GM21367 (cell line): ENCODE data around the gene ZNF207.
"Not testable (repeated sequence)": the region's sequence is repeated elsewhere in the genome, so short reads cannot be mapped to it uniquely, and the experiment has no call there.

Experiments
- ATAC-seq: cut with Tn5 transposase; IDR thresholded peaks from one replicate; pipeline ENCODE4 v1.9.1; 2021; ENCODE audit not compliant: unreplicated experiment

ZNF207 gene

GRCh38 chr17:32335046-32335445 lies 14.9 kb upstream of the ZNF207 start:
- no peak for ATAC-seq

DNA sequence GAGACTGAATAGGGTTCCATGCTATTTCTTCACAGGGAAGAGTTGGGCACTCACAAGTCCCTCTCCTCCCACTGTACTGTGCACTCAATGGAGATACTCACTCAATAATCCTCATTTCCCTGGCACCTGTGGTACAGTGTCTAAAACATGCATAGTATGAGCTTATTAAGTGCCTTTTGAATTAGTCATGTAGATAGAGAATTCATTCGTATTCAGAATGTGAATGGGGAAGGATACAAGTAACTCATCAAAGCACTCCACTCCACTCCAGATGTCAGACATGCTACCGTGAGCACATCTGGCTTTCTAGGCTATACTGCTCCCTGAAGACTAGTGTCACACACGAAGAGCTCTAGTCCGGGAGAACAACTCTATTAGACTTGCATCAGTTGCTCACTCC lies 14.3 kb upstream of the ZNF207 start:
- ATAC-seq, result no peak

- ATAC-seq, result peak; percentile 22
These were observed 8.7 kb upstream of the ZNF207 start for GRCh38 chr17:32341141-32341856.

- peak; percentile 65 for ATAC-seq
These were observed 7.9 kb upstream of the ZNF207 start, which contains the start of gene C17orf75 for GRCh38 chr17:32341857-32342602. Gene C17orf75 (minus strand): TSS chr17:32342173. CDS start chr17:32342139, 34 bp downstream.

GRCh38 chr17:32342603-32343325 lies 7.2 kb upstream of the ZNF207 start:
- no peak for ATAC-seq

DNA sequence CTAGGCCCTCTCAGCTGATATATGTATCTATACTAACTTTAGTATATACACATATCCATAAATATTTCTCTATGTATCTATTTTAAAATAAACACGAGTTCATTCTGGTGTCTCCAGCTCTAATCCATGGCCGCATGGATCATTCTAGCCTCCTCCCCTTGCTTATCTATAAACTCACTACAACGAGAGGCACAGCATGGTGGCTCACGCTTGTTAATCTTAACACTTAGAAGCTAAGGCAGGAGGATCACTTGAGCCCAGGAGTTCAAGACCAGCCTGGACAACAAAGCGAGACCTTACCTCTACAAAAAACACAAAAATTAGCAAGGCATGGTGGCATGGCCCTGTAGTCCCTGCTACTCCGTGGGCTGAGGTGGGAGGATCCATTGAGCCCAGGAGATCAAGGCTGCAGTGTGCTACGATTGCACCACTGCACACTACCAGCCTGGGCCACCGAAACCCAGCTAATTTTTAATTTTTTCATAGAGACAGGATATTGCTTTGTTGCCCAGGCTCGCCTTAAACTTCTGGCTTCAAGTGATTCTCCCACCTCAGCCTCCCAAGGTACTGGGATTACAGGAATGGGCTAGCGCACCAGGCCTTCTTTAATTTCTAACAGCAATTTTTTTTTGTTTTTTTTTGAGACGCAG lies 3.9 kb upstream of the ZNF207 start:
- no peak for ATAC-seq

DNA sequence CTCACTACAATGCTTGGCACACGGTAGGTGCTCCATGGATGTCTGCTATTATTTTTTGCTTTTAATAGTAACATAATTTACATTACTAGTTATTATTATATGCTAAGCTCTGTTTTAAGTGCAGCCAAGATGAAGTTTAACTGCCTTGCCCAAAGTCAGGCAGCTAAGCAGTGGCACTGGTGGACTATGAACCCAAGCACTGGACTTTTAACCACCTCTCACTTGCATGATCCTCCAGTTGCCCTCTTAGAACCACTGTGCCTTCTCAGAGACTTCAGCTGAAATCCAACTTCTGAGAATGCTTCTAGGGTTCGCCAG lies 1.5 kb upstream of the ZNF207 start:
- no peak for ATAC-seq

DNA sequence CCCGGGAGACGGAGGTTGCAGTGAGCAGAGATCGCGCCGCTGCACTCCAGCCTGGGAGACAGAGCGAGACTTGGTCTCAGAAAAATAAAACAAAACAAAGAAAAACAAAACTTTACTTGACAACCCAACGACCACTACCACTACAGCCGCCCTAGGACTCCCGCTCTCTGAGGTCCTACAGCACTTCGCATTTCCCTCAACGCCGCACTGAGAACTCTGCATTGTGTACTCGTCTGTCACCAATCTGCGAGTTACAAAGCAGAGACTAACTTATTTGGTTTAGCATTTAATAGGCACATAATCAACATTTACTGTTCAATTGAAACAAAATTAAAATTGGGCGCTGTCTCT lies 479 bp upstream of the ZNF207 start:
- no peak for ATAC-seq

DNA sequence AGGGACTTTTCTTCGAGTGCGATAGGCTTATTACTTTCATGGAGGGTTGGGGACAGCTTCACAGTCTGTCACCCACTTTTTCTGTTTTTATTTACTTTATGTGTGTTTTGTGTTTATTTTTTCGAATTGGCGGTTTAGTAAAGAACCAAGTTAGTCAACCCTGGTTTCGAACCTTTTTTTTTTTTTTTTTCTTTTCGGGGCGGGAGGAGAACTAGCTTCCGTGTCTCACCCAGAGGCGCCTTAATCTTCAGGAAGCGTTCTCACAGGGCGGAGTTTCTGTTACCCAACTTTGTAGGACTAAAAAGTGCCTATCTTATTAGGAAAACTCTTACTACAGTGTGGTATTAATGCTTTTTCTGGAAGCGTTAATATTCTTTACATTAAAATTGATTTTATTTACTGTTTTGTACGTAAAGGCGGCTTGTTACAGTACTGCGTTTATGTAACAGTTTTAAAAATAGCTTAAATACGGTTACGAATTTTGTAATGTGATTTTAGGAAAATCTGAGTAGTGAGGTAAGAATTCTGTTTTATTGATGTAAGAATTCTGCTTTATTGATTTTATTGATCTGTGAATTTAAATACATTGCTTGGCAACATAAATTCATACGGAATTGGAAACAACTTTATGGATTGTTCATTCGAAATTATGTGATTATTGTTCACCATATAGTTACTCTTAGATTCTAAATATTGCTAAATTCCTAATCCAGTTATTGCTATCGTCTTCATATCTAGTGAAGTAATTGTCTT lies 885 bp downstream of the ZNF207 start:
- no peak for ATAC-seq

DNA sequence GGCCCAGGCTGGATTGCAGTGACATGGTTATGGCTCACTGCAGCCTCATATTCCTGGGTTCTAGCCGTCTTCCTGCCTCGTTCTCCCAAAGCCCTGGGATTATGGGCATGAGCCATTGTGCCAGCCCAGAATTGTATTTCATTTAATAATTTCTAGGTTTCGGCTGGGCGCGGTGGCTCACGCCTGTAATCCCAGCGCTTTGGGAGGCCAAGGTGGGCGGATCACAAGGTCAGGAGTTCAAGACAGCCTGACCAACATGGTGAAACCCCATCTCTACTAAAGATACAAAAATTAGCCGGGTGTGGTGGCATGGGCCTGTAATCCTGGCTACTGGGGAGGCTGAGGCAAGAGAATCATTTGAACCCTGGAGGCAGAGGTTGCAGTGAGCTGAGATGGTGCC lies 2.8 kb downstream of the ZNF207 start:
- not testable (repeated sequence) for ATAC-seq

DNA sequence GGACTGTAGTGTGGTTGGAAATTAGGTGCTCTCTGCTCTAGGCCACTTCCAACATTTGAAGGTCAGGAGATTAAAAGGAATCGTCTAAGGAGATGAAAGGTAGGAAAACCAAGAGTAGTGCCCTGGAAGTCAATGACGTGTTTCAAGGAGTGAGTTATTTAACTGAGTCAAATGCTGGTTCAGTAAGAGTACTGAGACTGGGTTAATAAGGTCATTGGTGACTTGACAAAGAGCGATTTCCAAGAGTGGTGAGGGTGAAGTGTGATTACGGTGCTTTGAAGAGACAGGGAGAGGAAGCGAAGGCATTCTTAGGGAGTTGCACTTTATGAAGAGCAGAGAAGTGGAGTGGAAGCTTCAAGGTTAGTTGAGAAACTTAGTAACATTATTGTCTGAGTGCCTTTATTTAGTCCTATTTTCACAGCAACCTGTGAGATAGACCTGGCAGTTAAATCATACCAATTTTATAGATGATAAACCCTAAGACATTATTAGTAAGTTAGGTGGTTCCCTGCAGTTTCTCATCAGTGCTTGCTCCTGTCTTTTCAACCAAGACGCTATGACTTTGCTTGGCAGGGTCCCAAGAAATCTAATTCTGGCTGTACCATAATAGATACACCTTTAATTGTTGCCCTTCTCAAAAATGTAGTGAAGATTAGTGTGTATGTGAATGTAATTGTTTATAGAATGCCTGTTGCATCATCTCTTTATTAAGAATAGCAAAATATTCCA lies 5.9 kb downstream of the ZNF207 start:
- no peak for ATAC-seq

DNA sequence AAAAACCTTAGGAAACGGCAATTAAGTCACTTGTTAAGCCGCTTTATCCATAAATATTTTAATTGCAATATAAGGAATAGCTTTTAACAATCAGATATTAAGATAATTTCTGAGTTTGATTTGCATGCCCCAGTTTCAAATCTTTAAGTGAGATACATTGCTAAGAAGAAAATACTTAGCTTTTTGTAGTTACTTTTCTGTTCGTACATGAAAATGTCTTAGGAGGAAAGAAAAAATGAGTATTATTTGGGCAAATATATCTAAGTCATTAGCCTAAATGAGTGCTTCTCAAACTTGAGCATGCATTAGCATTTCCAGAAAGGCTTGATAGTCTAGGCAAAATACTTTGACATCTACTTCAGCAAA lies 6.4 kb downstream of the ZNF207 start:
- ATAC-seq, result no peak

GRCh38 chr17:32356750-32357149 lies 6.8 kb downstream of the ZNF207 start:
- no peak for ATAC-seq

DNA sequence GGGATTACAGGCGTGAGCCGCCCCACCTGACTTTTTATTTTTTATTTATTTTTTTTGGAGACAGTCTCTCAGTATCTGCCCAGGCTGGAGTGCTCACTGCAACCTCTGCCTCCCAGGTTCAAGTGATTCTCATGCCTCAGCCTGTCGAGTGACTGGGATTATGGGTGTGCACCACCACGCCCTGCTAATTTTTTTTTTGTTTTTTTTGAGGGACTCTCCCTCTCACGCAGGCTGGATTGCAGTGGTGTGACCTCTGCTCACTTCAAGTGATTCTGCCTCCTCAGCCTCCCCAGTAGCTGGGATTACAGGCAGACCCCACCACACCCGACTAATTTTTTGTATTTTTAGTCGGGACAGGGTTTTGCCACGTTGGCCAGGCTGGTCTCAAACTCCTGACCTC lies 7.7 kb downstream of the ZNF207 start:
- ATAC-seq, result no peak

DNA sequence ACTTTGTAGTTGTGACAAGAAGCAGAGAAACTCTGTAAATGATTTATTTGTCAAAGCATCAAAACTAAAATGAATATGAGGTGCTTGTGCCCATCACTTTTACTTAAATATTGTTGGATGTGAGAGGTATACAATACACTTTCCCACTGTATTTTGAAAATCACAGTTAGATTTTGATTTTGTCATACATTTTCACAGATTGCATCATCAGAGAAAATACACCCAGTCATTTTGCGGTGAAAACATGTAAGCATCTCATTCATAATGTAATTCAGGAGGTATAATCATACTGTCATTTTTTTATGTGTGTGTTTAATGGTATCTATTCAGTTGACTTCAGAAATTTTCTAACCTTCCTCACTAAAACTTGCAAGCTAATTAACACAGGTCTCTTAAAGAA lies 11.3 kb downstream of the ZNF207 start:
- ATAC-seq, result no peak

DNA sequence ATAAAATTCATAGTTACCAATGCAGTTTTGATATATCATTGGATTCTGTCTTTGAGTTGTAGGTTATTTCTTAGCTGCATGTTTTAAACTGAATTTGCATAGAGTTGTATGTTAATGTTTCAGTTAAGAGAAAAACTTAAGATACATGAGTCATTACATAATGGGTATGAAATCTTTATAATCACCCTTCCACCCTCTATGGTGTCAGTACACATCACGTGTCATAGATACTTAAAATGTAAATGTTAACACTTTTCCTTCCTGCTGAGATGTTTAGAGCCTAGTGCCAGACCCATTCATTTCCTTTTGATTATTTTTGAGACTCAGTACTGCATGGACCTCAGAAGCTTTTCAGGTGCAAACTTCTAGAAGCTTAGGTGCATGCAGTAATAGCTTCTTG lies 20.5 kb downstream of the ZNF207 start:
- ATAC-seq, result no peak

GRCh38 chr17:32382526-32383223 lies 32.7 kb downstream of the ZNF207 start:
- no peak for ATAC-seq

GRCh38 chr17:32383926-32384434 lies 34.0 kb downstream of the ZNF207 start:
- no peak for ATAC-seq

DNA sequence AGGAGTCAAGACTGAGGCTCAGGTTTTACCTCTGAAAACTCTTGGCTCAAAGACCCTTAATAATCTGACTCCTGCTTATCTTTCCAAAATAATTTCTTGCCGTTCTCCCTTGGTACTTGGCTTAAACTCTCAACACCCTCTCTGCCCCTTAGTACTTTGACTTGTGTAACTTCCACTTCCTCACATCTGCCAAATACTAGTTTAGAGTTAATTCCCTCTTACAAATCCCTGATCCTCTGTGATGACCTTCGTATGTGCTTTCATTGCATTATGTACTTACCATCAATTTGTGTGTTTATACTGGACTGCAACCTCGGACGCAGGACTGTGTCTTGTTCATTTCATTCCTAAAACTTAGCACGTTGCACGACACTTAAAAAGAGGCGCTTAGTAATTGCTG lies 35.2 kb downstream of the ZNF207 start:
- ATAC-seq, result no peak

DNA sequence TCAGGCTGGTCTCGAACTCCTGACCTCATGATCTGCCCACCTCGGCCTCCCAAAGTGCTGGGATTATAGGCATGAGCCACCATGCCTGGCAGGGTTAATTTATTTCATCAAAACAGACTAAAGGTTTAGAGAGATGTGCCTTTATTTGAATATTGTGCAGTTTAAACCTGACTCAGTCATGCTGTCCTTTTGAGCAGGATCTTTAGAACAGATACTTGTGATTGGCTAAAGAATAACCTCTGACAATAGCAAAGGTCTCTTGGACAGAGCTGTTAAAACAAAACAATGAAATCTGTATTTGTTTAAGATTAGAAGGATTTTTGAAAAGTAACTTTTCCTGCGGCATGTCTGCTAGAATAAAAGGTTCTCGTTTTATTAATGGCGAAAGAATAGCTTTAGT lies 36.0 kb downstream of the ZNF207 start:
- ATAC-seq, result no peak
